Neural cell (in vitro differentiated cells): ENCODE measurements around the gene PTTG1IP2. TPM values are rescaled to one million over a fixed set of nuclear protein-coding genes. Genes with fewer than 3 reads are reported as not detected.

Experiments used
- H2AFZ ChIP-seq: fragments of 200-600, 300-800 bp; sonication (generic), shearing (Covaris generic); 2 replicates; pipeline ENCODE4 v1.6.0; 2014; ENCODE audit warnings: low read depth, mild to moderate bottlenecking, antibody characterized with exemption, low read length, moderate library complexity
- H3F3A ChIP-seq: fragments of 200-600 bp; shearing (Covaris generic); 2 replicates; pipeline ENCODE4 v1.6.1; 2016; ENCODE audit warnings: mild to moderate bottlenecking, moderate library complexity, mixed read lengths, antibody characterized with exemption, low read length; ENCODE audit not compliant: insufficient read depth, poor library complexity, severe bottlenecking
- H3K27ac ChIP-seq: fragments of 200-600, 300-800 bp; sonication (generic), shearing (Covaris generic); 2 replicates; pipeline ENCODE4 v1.5.1; 2014; ENCODE audit warnings: mild to moderate bottlenecking, low read length, moderate library complexity
- H3K27me3 ChIP-seq: fragments of 300-800, 200-600 bp; sonication (generic), shearing (Covaris generic); 2 replicates; pipeline ENCODE4 v1.6.0; 2014; ENCODE audit warnings: mild to moderate bottlenecking, low read depth, low read length, moderate library complexity; ENCODE audit not compliant: insufficient read depth
- H3K36me3 ChIP-seq: fragments of 300-800, 200-600 bp; sonication (generic), shearing (Covaris generic); 2 replicates; pipeline ENCODE4 v1.5.1; 2014; ENCODE audit warnings: mild to moderate bottlenecking, antibody characterized with exemption, low read length, moderate library complexity; ENCODE audit not compliant: insufficient read depth
- H3K4me2 ChIP-seq: fragments of 300-800, 200-600 bp; sonication (generic), shearing (Covaris generic); 2 replicates; pipeline ENCODE4 v1.6.0; 2014; ENCODE audit warnings: mild to moderate bottlenecking, low read length
- H3K4me3 ChIP-seq: fragments of 300-800, 200-600 bp; sonication (generic), shearing (Covaris generic); 2 replicates; pipeline ENCODE4 v1.5.1; 2014; ENCODE audit warnings: mild to moderate bottlenecking, low read length, moderate library complexity
- H3K79me2 ChIP-seq: fragments of 200-600 bp; shearing (Covaris generic); replicated peaks from 2 replicates; pipeline ENCODE4 v1.6.0; 2014; ENCODE audit warnings: mild to moderate bottlenecking, low read length, moderate library complexity; ENCODE audit not compliant: insufficient read depth
- H3K9ac ChIP-seq: fragments of 300-800, 200-600 bp; sonication (generic), shearing (Covaris generic); 2 replicates; pipeline ENCODE4 v1.6.1; 2016; ENCODE audit warnings: mild to moderate bottlenecking, low read length, mixed read lengths
- H3K9me2 ChIP-seq: fragments of 200-600 bp; shearing (Covaris generic); 2 replicates; pipeline ENCODE4 v1.6.1; 2016; ENCODE audit warnings: mild to moderate bottlenecking, low read length, mixed read lengths; ENCODE audit not compliant: insufficient read depth
- H3K9me3 ChIP-seq: fragments of 200-600, 300-800 bp; sonication (generic), shearing (Covaris generic); 2 replicates; pipeline ENCODE4 v1.6.1; 2016; ENCODE audit warnings: mild to moderate bottlenecking, mixed run types, low read length, moderate library complexity, mixed read lengths
- H4K20me1 ChIP-seq: fragments of 200-600 bp; shearing (Covaris generic); 2 replicates; pipeline ENCODE4 v1.6.1; 2016; ENCODE audit warnings: mild to moderate bottlenecking, mixed run types; ENCODE audit not compliant: insufficient read depth
- CTCF ChIP-seq: fragments of 450-650 bp; IDR thresholded peaks from 2 replicates; pipeline ENCODE4 v1.5.1; 2014; ENCODE audit warnings: antibody characterized with exemption, mild to moderate bottlenecking, moderate library complexity; ENCODE audit not compliant: poor library complexity, severe bottlenecking
- EP300 ChIP-seq: fragments of 450-650 bp; conservative IDR thresholded peaks from 2 replicates; pipeline ENCODE4 v1.6.1; 2014; ENCODE audit warnings: antibody characterized with exemption, mild to moderate bottlenecking, moderate library complexity; ENCODE audit not compliant: poor library complexity, severe bottlenecking
- EZH2 ChIP-seq: fragments of 200-600, 300-800 bp; shearing (Covaris generic), sonication (generic); IDR thresholded peaks from 2 replicates; pipeline ENCODE4 v1.6.1; 2014; ENCODE audit warnings: antibody characterized with exemption, low read length, borderline replicate concordance, mild to moderate bottlenecking; ENCODE audit not compliant: insufficient read depth, poor library complexity, severe bottlenecking
- MXI1 ChIP-seq: fragments of 450-650 bp; conservative IDR thresholded peaks from 2 replicates; pipeline ENCODE4 v1.6.1; 2014; ENCODE audit warnings: antibody characterized with exemption, mild to moderate bottlenecking; ENCODE audit not compliant: poor library complexity, severe bottlenecking
- POLR2AphosphoS5 ChIP-seq: IDR thresholded peaks from 2 replicates; pipeline ENCODE4 v1.6.1; 2012
- RAD21 ChIP-seq: fragments of 450-650 bp; conservative IDR thresholded peaks from 2 replicates; pipeline ENCODE4 v1.6.1; 2014; ENCODE audit warnings: antibody characterized with exemption, mild to moderate bottlenecking, moderate library complexity
- SMC3 ChIP-seq: fragments of 450-650 bp; conservative IDR thresholded peaks from 2 replicates; pipeline ENCODE4 v1.6.1; 2014; ENCODE audit warnings: antibody characterized with exemption, mild to moderate bottlenecking, moderate library complexity; ENCODE audit not compliant: poor library complexity
- TAF1 ChIP-seq: IDR thresholded peaks from 2 replicates; pipeline ENCODE4 v1.6.1; 2012; ENCODE audit warnings: low read depth
- polyA plus RNA-seq: library from polyadenylated mRNA; depleted of rRNA; stranded (reverse); fragments of >200 nt; gene quantifications from 2 replicates; pipeline ENCODE4 v1.2.3, GENCODE V29; 2014
- TF ChIP-seq, protein P1 (sequence below): IDR thresholded peaks from 2 replicates; pipeline ENCODE4 v1.6.1; 2012; ENCODE audit warnings: borderline replicate concordance

The PTTG1IP2 gene
- polyA plus RNA-seq, 1 donor from 2014 or later, result not detected

- no peak overlapping the region for H3K27ac ChIP-seq
- no peaks in the 10 kb centered on the region for H3F3A ChIP-seq
- no peak overlapping the region for H3K4me3 ChIP-seq
- TF ChIP-seq POLR2AphosphoS5, result no peak
- TF ChIP-seq CTCF, result no peak
- TF ChIP-seq TAF1, result no peak
- no peak for TF ChIP-seq SMC3
- TF ChIP-seq EZH2, result no peak
- TF ChIP-seq EP300, result no peak
- TF ChIP-seq MXI1, result no peak
- TF ChIP-seq, protein P1, sequence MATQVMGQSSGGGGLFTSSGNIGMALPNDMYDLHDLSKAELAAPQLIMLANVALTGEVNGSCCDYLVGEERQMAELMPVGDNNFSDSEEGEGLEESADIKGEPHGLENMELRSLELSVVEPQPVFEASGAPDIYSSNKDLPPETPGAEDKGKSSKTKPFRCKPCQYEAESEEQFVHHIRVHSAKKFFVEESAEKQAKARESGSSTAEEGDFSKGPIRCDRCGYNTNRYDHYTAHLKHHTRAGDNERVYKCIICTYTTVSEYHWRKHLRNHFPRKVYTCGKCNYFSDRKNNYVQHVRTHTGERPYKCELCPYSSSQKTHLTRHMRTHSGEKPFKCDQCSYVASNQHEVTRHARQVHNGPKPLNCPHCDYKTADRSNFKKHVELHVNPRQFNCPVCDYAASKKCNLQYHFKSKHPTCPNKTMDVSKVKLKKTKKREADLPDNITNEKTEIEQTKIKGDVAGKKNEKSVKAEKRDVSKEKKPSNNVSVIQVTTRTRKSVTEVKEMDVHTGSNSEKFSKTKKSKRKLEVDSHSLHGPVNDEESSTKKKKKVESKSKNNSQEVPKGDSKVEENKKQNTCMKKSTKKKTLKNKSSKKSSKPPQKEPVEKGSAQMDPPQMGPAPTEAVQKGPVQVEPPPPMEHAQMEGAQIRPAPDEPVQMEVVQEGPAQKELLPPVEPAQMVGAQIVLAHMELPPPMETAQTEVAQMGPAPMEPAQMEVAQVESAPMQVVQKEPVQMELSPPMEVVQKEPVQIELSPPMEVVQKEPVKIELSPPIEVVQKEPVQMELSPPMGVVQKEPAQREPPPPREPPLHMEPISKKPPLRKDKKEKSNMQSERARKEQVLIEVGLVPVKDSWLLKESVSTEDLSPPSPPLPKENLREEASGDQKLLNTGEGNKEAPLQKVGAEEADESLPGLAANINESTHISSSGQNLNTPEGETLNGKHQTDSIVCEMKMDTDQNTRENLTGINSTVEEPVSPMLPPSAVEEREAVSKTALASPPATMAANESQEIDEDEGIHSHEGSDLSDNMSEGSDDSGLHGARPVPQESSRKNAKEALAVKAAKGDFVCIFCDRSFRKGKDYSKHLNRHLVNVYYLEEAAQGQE, result no peak
- TF ChIP-seq RAD21, result no peak
- no peaks in the 10 kb centered on the region for H3K27me3 ChIP-seq
- no peaks in the 10 kb centered on the region for H3K9me3 ChIP-seq
- no peak overlapping the region for H3K4me2 ChIP-seq
- no peak overlapping the region for H2AFZ ChIP-seq
- H3K9ac ChIP-seq, result no peak overlapping the region
- no peaks in the 10 kb centered on the region for H4K20me1 ChIP-seq
- H3K9me2 ChIP-seq, result no peaks in the 10 kb centered on the region
- no peaks in the 10 kb centered on the region for H3K79me2 ChIP-seq
- no peaks in the 10 kb centered on the region for H3K36me3 ChIP-seq
Measured at GRCh38 chr7:90472805-90473540, 3.5 kb downstream of the PTTG1IP2 start.

GRCh38 chr7:90473814-90474213, 4.4 kb downstream of the PTTG1IP2 start:
- H3K4me2 ChIP-seq, result no peak overlapping the region

More at GRCh38 chr7:90473814-90474213, 4.4 kb downstream of the PTTG1IP2 start:
- no peaks in the 10 kb centered on the region for H3K79me2 ChIP-seq
- H3K27ac ChIP-seq, result no peak overlapping the region
- H3K36me3 ChIP-seq, result no peaks in the 10 kb centered on the region
- no peak for TF ChIP-seq MXI1
- TF ChIP-seq RAD21, result no peak
- TF ChIP-seq SMC3, result no peak
- TF ChIP-seq, protein P1, result no peak
- no peak for TF ChIP-seq EZH2
- TF ChIP-seq EP300, result no peak
- no peak for TF ChIP-seq CTCF
- TF ChIP-seq POLR2AphosphoS5, result no peak
- TF ChIP-seq TAF1, result no peak
- no peaks in the 10 kb centered on the region for H3K9me3 ChIP-seq
- H3K27me3 ChIP-seq, result no peaks in the 10 kb centered on the region
- H3K9ac ChIP-seq, result no peak overlapping the region
- H3K4me3 ChIP-seq, result no peak overlapping the region
- no peaks in the 10 kb centered on the region for H3K9me2 ChIP-seq
- no peak overlapping the region for H2AFZ ChIP-seq
- H4K20me1 ChIP-seq, result no peaks in the 10 kb centered on the region
- no peaks in the 10 kb centered on the region for H3F3A ChIP-seq
